HG03571 (cell line): Measurements from ENCODE around the gene SERPING1.

Source experiments
- ATAC-seq: cut with Tn5 transposase; IDR thresholded peaks from one replicate; pipeline ENCODE4 v1.9.1; 2021; ENCODE audit not compliant: unreplicated experiment

SERPING1 gene

DNA sequence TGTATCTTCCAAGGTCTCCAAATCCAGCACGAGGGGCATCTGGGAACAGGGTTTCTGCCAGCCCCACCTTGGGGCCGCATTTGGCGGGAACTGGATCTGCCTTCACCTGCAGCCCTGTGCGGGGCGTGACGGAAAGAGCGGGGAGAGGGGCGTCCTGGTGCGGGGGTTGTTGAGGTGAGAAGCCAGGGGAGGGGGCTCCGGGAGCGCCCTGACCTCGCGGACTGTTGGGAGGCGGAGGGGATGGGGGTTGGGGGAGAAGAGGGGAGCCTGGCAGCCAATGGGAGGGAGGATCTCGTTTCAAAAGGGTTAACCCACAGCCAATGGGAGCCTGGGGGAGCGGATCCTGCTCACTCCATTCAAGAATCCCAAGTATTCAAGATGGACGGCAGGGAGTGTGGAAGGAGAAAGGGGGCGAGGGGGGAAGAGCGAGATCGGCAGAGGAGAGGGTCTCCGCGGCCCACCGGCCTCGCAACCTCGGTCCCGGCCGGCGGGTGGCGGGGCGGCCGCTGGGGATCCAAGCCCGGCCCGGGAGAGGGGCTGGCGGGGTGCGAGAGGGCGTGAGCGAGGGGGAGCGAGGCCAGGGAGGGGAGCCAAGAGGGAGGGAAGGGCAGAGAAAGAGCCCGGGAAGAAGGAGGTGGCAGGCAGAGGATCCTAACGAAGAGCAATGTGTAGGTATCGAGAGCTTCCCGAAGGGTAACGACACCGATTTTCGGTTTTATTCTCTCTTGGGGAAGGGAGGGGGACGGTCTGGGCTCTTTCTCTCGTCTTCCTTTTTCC is 40.7 kb downstream of the SERPING1 start:
- no peak for ATAC-seq

DNA sequence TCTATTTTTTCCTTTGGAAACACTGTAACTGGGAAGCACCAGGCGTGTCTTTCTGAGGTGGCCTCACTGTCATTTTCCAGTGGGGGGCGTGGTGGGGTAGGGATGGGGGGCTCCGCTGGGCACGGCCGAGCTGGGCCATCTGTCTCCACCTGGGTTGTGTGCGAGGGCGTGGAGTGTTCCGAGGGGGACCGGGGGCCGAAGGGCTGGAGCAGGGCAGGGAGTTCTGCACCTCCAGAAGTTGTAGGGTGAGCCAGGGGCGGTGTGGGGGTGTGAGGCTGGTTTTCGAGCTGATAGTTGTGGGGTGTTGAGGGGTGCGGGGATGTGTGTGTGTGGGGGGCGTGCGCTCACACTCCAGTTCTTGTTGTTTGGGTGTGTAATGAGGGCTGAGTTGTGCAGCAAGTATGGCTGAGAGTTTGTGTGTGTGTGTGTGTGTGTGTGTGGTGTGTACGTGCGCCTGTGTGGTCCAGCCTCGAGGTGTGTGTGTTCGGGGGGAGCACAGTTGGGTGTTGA is 41.4 kb downstream of the SERPING1 start:
- no peak for ATAC-seq

DNA sequence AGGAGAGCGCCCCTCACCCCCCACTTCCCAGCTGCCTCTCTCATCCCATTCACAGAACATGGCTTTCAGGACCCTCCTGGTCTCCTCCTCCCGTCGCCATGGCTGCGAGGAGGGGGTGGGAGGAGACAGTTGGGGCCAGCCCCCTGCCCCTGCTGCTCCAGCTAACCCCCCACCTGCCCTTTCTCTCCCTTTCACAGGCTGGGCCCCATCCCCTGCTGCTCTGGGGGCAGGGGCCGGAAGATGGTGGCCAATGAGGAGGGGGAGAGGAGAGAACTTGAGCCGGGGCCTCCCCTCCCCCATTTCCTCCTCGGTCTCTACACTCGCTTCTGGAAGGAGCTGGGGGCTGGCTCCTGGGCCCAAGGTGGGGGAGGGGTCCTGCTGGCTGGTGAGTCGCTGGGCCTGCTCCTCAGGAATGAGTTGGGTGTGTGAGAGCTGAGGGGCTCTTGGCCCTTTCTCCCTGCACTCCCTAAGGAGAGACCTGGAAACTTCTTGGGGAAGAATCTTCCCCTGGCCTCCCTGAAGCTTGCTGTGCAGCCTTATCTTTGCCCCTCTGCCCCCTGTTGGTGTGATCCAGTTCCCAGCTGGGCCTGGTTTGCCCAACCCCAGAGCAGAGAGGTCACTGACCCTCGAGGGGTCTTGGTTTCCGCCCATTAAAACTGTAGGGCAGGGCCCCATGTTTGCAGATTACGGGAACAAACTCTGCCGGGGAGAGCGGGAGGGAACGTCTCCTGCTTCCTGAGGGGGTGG is 42.0 kb downstream of the SERPING1 start:
- ATAC-seq, result no peak

DNA sequence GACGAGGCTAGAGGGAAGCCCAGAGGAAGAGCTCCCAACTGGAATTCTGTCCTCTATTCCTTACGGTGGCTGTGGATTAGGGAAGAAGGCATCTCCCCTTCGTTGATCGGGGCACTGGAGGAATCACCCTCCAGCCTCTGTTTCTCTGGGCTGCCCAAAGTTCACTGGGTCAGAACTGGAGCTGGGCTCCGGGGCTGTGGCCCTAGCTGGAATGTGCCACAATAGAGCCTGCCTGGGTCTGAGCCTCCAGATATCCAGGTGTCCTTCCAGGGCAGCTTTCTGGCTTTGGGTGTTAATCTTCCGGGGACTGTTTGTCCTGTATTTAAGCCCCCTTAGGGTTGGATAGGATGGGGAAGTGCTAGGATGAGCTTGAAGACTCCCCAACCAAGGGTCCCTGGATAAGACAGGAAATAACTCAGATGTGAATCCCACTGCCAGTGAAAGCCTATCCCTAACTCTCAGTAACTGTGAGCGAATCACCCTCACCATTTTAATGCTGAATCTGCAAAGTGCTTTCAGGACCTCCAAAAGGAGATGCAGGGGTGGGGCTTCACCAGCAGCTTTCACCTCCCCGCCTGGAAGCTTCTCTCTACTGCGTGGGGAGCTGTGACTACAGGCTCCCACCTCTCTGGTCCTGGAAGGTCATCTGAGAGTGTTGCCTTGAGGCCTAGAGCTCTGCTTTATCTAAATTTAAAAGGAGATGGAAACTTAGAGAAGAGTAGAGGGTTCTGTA is 42.7 kb downstream of the SERPING1 start:
- ATAC-seq, result no peak

GRCh38 chr11:57641011-57641807 is 43.7 kb downstream of the SERPING1 start:
- no peak for ATAC-seq

DNA sequence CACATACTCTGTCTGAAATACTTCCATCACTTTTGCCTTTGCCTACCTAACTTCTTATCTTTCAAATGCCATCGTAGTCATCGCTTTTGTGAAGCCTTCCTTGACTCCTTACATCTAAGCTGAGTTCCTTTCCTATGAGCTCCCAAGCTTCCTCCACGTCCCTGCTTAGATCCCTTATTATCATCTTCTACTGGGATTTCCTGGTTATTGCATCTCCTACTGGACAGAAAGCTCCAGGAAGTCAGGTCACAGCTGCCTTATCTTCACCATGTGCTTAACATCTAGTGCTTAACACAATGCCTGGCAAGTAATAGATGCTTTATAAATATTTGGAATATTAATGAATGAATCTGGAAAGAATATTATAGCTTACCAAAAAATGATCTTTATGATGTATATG is 46.3 kb downstream of the SERPING1 start:
- no peak for ATAC-seq

GRCh38 chr11:57644748-57645688 is 47.5 kb downstream of the SERPING1 start:
- no peak for ATAC-seq

- no peak for ATAC-seq
Observed at GRCh38 chr11:57645689-57646085, 48.2 kb downstream of the SERPING1 start.

- ATAC-seq, result no peak
Observed at GRCh38 chr11:57646194-57646798, 48.8 kb downstream of the SERPING1 start.

- no peak for ATAC-seq
Observed at GRCh38 chr11:57646799-57647303, 49.4 kb downstream of the SERPING1 start.

DNA sequence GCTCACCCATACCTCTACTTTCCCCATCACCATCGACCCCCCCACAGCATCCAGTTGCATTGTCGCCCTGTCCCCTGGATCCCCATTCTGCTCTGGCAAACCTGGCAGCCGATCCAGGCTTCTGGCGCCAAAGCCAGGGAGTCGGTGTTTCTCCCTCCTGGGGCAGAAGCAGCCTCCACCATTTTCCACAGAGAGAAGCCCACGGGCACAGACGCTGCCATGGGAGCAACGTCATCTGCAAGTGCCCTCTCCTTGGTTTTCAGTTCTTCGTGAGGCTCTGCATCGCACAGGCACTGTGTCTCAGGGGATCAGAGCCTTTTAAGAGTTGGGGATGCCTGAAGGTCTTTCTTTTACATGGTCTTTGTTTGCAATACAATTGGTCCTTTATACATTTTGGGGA is 49.9 kb downstream of the SERPING1 start:
- no peak for ATAC-seq

GRCh38 chr11:57647960-57648800 is 50.7 kb downstream of the SERPING1 start:
- no peak for ATAC-seq

DNA sequence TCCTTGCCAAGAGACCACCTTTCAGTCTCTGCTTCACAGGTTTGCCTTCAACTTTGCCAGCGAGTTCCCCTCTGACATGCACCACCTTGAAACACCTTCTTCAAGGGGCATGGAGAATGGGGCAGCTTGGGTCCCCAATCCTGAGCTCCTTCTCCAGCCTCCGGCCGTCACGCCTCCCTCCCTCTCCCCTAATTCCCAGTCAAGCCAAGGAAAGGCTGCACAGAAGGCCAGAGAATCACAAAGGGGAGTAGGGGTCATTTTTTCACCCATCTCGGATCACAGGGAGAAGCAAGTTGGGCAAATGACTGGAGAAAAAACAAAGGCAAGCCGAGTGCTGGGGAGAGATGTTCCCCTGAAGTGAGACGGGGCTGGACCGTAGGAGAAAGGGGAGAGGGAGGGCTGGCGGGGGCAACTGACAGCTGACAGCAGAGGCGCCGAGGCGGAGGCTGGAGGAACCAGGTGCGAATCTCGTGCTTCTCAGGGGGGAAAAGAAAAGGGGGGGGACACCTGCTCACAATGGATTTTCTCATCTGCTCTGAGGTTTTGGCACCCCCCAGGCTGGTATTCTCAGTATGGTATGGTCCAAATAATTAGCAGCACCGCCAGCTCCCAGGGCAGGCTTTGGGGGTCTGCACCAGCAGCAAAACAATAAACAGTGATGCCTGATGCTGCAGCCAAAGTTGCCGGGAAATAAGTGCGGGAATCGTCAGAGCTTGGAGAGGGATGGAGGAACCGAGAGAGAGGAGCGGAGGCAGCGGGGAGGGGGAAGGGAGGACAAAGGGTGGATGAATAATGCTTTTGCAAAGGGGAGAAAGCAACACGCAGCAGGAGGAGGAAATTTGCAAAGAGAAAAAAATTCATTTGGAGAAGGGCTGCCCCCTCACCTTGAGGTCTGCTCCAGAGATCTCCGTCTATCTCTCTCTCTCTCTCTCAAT is 51.6 kb downstream of the SERPING1 start:
- ATAC-seq, result no peak

DNA sequence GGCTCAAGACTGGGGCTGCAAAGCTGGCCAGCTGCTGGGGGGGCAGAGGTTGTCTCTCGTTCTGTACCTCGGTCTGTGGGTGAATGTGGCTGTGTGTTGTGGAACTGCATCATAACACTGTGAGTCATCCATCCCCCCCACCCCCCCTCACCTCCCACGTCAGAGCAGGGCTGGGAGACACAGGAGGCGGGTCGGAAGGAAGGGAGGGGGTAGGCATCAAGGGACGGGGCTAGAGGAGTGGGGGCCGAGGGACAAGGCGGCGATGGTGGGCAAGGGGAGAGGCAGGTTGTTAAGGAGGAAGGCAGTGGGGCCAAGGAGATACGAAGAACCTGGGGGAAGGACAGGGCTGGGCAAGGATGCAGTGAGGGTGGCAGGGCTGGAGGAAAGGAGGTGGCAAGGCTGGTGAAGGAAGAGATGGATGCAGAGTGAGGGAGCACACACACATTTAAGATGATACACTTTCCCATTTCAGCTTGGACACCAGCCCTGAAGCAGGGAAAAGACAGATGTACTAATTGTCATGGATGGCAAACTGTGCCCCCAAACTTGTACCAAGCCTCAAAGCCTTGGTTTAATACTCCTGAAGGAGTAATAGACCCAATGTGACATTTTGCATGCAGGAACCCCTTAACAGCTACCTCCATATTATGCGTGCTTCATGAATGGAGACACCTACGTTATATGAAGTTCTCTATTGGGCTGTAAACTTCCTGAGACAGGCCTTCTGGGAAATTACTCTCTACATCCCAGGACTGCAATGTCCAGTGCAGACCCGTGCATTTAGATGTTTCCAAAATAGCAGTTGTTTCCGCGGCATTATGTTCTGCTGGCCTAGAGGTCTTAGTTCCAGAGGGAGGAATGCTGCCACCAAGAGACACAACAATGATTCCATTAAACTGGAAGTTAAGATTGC is 52.6 kb downstream of the SERPING1 start, which contains the start of gene YPEL4:
YPEL4 (minus strand) TSS at position 87 of the 913 bp plus-strand sequence. CDS start 2,805 bp downstream, outside the sequence.
- ATAC-seq, result no peak

DNA sequence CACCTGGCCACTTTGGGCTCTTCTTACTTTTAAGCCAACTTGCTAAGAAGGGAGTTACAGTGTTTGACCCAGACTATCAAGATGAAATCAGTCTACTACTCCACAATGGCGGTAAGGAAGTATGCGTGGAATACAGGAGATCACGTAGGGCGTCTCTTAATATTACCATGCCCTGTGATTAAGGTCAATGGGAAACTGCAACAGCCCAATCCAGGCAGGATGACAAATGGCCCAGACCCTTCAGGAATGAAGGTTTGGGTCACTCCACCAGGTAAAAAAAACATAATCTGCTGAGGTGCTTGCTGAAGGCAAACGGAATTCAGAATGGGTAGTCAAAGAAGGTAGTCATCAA is 53.2 kb downstream of the SERPING1 start:
- ATAC-seq, result no peak

- ATAC-seq, result no peak
Observed at GRCh38 chr11:57651408-57651807, 53.9 kb downstream of the SERPING1 start.
